Activated naive CD8-positive, alpha-beta T cell treated with anti-CD3 and anti-CD28 coated beads, Interleukin-2, amount 10 ng/mL, durations not matched to agents 7 days and 5 days (primary cell): Measurements from ENCODE around the gene HOXA2. TPM values are rescaled to one million over a fixed set of nuclear protein-coding genes. Genes with fewer than 3 reads are reported as not detected.

Experiments
- ATAC-seq: fragments of 150-1000 bp; cut with Tn5 transposase; one replicate; pipeline ENCODE4 v1.10.0; 2021; ENCODE audit warnings: low read depth, moderate library complexity
- POLR2A ChIA-PET: fragments of 350-600 bp; sonication (Branson Sonifier 250); formaldehyde crosslinking; loops from one replicate; lab custom pipeline; 2021; ENCODE audit warnings: antibody characterized with exemption; lab: Charles Lee
- DNase-seq: peaks from one replicate; pipeline ENCODE4 v3.0.0; 2021
- H3K27ac Mint-ChIP-seq: one replicate; pipeline ENCODE4 v1.8.0; 2022; ENCODE audit warnings: mild to moderate bottlenecking, mixed read lengths
- H3K27me3 Mint-ChIP-seq: one replicate; pipeline ENCODE4 v1.8.0; 2022; ENCODE audit warnings: mild to moderate bottlenecking, moderate library complexity, mixed read lengths
- H3K36me3 Mint-ChIP-seq: one replicate; pipeline ENCODE4 v1.8.0; 2021; ENCODE audit warnings: mild to moderate bottlenecking, mixed read lengths
- H3K4me1 Mint-ChIP-seq: one replicate; pipeline ENCODE4 v1.8.0; 2021; ENCODE audit warnings: mixed read lengths
- H3K4me3 Mint-ChIP-seq: one replicate; pipeline ENCODE4 v1.8.0; 2022; ENCODE audit warnings: mild to moderate bottlenecking, moderate library complexity, mixed read lengths
- H3K9me3 Mint-ChIP-seq: one replicate; pipeline ENCODE4 v1.8.0; 2021; ENCODE audit warnings: mixed read lengths
- total RNA-seq, 2 experiments: library from RNA; stranded (reverse); gene quantifications; one replicate each; pipeline ENCODE4 v1.2.3, GENCODE V29; 2021

The HOXA2 gene
- total RNA-seq, 2 experiments from 2014 or later = not detected

- no peaks in the 10 kb centered on the region for H3K9me3 Mint-ChIP-seq
- peak overlapping the region; percentile 51 for H3K4me3 Mint-ChIP-seq
- H3K27ac Mint-ChIP-seq = no peak overlapping the region
- no peaks in the 10 kb centered on the region for H3K36me3 Mint-ChIP-seq
- DNase-seq = no peak
- peaks cover 74% of the 10 kb centered on the region for H3K27me3 Mint-ChIP-seq
- ATAC-seq = no peak
- H3K4me1 Mint-ChIP-seq = no peaks in the 10 kb centered on the region
- POLR2A ChIA-PET = no interaction called here
These were observed 14.2 kb downstream of the HOXA2 start for GRCh38 chr7:27088002-27088922.

GRCh38 chr7:27083646-27084045, 18.8 kb downstream of the HOXA2 start:
- H3K36me3 Mint-ChIP-seq = no peaks in the 10 kb centered on the region
- no peak overlapping the region for H3K27ac Mint-ChIP-seq
- ATAC-seq (no peak), DNase-seq (no peak)
- peaks cover 3% of the 10 kb centered on the region for H3K4me1 Mint-ChIP-seq
- POLR2A ChIA-PET = no interaction called here
- peaks cover 30% of the 10 kb centered on the region for H3K27me3 Mint-ChIP-seq
- H3K4me3 Mint-ChIP-seq = no peak overlapping the region
- no peaks in the 10 kb centered on the region for H3K9me3 Mint-ChIP-seq

GRCh38 chr7:27082171-27082570, 20.3 kb downstream of the HOXA2 start:
- Mint-ChIP-seq H3K27ac (no peak overlapping the region), H3K9me3 (no peaks in the 10 kb centered on the region), H3K4me3 (no peak overlapping the region), H3K4me1 (peaks cover 3% of the 10 kb centered on the region), H3K36me3 (no peaks in the 10 kb centered on the region), H3K27me3 (peaks cover 17% of the 10 kb centered on the region)
- DNase-seq (no peak), ATAC-seq (no peak)
- POLR2A ChIA-PET = no interaction called here

- Mint-ChIP-seq H3K27ac (no peak overlapping the region), H3K4me1 (peaks cover 3% of the 10 kb centered on the region), H3K27me3 (peaks cover 7% of the 10 kb centered on the region), H3K4me3 (no peak overlapping the region), H3K36me3 (no peaks in the 10 kb centered on the region), H3K9me3 (no peaks in the 10 kb centered on the region)
- POLR2A ChIA-PET = no interaction called here
- no peak for ATAC-seq
- DNase-seq = no peak
These were observed 21.5 kb downstream of the HOXA2 start for GRCh38 chr7:27080844-27081436.

- H3K4me1 Mint-ChIP-seq = peaks cover 3% of the 10 kb centered on the region
- POLR2A ChIA-PET = no interaction called here
- ATAC-seq = no peak
- H3K4me3 Mint-ChIP-seq = peak overlapping the region; percentile 11
- H3K27me3 Mint-ChIP-seq = peaks cover 5% of the 10 kb centered on the region
- H3K36me3 Mint-ChIP-seq = no peaks in the 10 kb centered on the region
- H3K9me3 Mint-ChIP-seq = no peaks in the 10 kb centered on the region
- H3K27ac Mint-ChIP-seq = no peak overlapping the region
- no peak for DNase-seq
These were observed 23.1 kb downstream of the HOXA2 start for GRCh38 chr7:27079234-27079975.

GRCh38 chr7:27078616-27079233, 23.8 kb downstream of the HOXA2 start:
- POLR2A ChIA-PET = no interaction called here
- H3K27me3 Mint-ChIP-seq = peaks cover 5% of the 10 kb centered on the region

GRCh38 chr7:27073076-27073475, 29.4 kb downstream of the HOXA2 start:
- ATAC-seq = no peak
- DNase-seq = no peak
- Mint-ChIP-seq H3K27me3 (peaks cover 12% of the 10 kb centered on the region), H3K4me3 (no peak overlapping the region), H3K27ac (no peak overlapping the region), H3K36me3 (no peaks in the 10 kb centered on the region), H3K4me1 (peaks cover 1% of the 10 kb centered on the region), H3K9me3 (no peaks in the 10 kb centered on the region)
- POLR2A ChIA-PET = no interaction called here

More at GRCh38 chr7:27078616-27079233, 23.8 kb downstream of the HOXA2 start:
- ATAC-seq (no peak), DNase-seq (no peak)
- Mint-ChIP-seq H3K9me3 (no peaks in the 10 kb centered on the region), H3K27ac (no peak overlapping the region), H3K4me3 (no peak overlapping the region), H3K4me1 (peaks cover 3% of the 10 kb centered on the region), H3K36me3 (no peaks in the 10 kb centered on the region)

GRCh38 chr7:27071622-27072390, 30.7 kb downstream of the HOXA2 start:
- Mint-ChIP-seq H3K27me3 (peaks cover 14% of the 10 kb centered on the region), H3K27ac (no peak overlapping the region), H3K4me3 (no peak overlapping the region), H3K9me3 (no peaks in the 10 kb centered on the region), H3K36me3 (no peaks in the 10 kb centered on the region), H3K4me1 (peaks cover 4% of the 10 kb centered on the region)
- POLR2A ChIA-PET = no interaction called here
- ATAC-seq (no peak), DNase-seq (no peak)

- DNase-seq (no peak), ATAC-seq (no peak)
- POLR2A ChIA-PET = no interaction called here
- peaks cover 14% of the 10 kb centered on the region for H3K27me3 Mint-ChIP-seq
- no peak overlapping the region for H3K4me3 Mint-ChIP-seq
- H3K27ac Mint-ChIP-seq = no peak overlapping the region
- peaks cover 6% of the 10 kb centered on the region for H3K4me1 Mint-ChIP-seq
- H3K9me3 Mint-ChIP-seq = no peaks in the 10 kb centered on the region
- H3K36me3 Mint-ChIP-seq = no peaks in the 10 kb centered on the region
These were observed 34.2 kb downstream of the HOXA2 start for GRCh38 chr7:27068259-27068658.

- Mint-ChIP-seq H3K4me1 (peaks cover 6% of the 10 kb centered on the region), H3K9me3 (no peaks in the 10 kb centered on the region), H3K27me3 (peaks cover 11% of the 10 kb centered on the region), H3K36me3 (no peaks in the 10 kb centered on the region), H3K27ac (no peak overlapping the region), H3K4me3 (no peak overlapping the region)
- POLR2A ChIA-PET = no interaction called here
- DNase-seq (no peak), ATAC-seq (no peak)
These were observed 36.3 kb downstream of the HOXA2 start for GRCh38 chr7:27066148-27066547.

DNA sequence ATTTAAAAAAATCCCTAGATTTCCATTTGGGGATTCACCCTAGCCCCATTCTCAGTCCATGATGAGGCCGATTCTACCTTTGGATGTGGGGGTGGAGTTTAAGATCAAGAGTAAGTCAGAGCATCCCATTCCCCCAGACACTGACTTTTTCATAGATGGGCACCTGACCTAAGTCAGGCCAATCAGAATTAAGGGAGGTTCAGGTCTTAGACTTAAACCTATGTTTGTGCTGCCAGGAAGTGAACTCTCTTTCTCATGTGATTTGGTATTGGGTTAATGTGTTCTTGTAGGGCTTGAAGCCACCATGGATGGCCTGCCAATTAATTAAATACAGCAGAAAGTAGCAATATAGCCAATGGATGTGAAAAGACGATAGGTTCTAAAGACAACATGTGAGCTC, 36.8 kb downstream of the HOXA2 start:
- Mint-ChIP-seq H3K27ac (no peak overlapping the region), H3K4me1 (peaks cover 6% of the 10 kb centered on the region), H3K27me3 (peaks cover 15% of the 10 kb centered on the region), H3K36me3 (no peaks in the 10 kb centered on the region), H3K4me3 (no peak overlapping the region), H3K9me3 (no peaks in the 10 kb centered on the region)
- DNase-seq (no peak), ATAC-seq (no peak)
- POLR2A ChIA-PET = no interaction called here

GRCh38 chr7:27064661-27065060, 37.8 kb downstream of the HOXA2 start:
- H3K27me3 Mint-ChIP-seq = peaks cover 15% of the 10 kb centered on the region
- POLR2A ChIA-PET = interaction anchor here (0.6 kb wide), 1 partner anchor 40 kb away, joined by 3 read pairs; no protein-coding TSS in a partner anchor
- no peak for ATAC-seq

More at GRCh38 chr7:27064661-27065060, 37.8 kb downstream of the HOXA2 start:
- Mint-ChIP-seq H3K27ac (no peak overlapping the region), H3K9me3 (no peaks in the 10 kb centered on the region), H3K4me1 (peaks cover 6% of the 10 kb centered on the region), H3K4me3 (no peak overlapping the region), H3K36me3 (no peaks in the 10 kb centered on the region)
- no peak for DNase-seq
